H1 (cell line): ENCODE measurements around the gene SLC18A3.

Experiments
- ATF3 ChIP-seq: IDR thresholded peaks from 2 replicates; pipeline ENCODE4 v1.6.1; 2011; ENCODE audit warnings: low read depth, mild to moderate bottlenecking, low read length; ENCODE audit not compliant: insufficient read depth
- CBX8 ChIP-seq: fragments of 300-800, 300-1000 bp; sonication (generic); IDR thresholded peaks from 2 replicates; pipeline ENCODE4 v1.7.1; 2016; ENCODE audit warnings: low read depth, low read length, borderline replicate concordance
- CEBPB ChIP-seq: IDR thresholded peaks from 2 replicates; pipeline ENCODE4 v1.6.1; 2012; ENCODE audit warnings: low read depth, low read length
- RXRA ChIP-seq: IDR thresholded peaks from 2 replicates; pipeline ENCODE4 v1.6.1; 2011; ENCODE audit warnings: low read depth, mild to moderate bottlenecking, low read length, moderate library complexity; ENCODE audit not compliant: insufficient read depth
- YY1 ChIP-seq: IDR thresholded peaks from 2 replicates; pipeline ENCODE4 v1.6.1; 2011; ENCODE audit warnings: low read depth, mild to moderate bottlenecking, low read length
- ZNF274 ChIP-seq: IDR thresholded peaks from 2 replicates; pipeline ENCODE4 v1.7.0; 2012; ENCODE audit warnings: low read length, borderline replicate concordance; ENCODE audit errors: extremely low read depth

GRCh38 chr10:49608166-49609005, 1.7 kb upstream of the SLC18A3 start:
- TF ChIP-seq CBX8 = no peak
- no peak for TF ChIP-seq ZNF274
- no peak for TF ChIP-seq YY1
- no peak for TF ChIP-seq CEBPB
- TF ChIP-seq ATF3 = no peak
- no peak for TF ChIP-seq RXRA
